GM12865 (cell line): ENCODE results near the gene SUSD4.

ENCODE experiments used
- DNase-seq: peaks from one replicate; pipeline ENCODE4 v3.0.0; 2010; ENCODE audit warnings: low read depth
- H3K4me3 ChIP-seq: 2 replicates; pipeline ENCODE4 v1.5.1; 2011; ENCODE audit warnings: mild to moderate bottlenecking, low read depth, low read length, control low read depth
- CTCF ChIP-seq: IDR thresholded peaks from 2 replicates; pipeline ENCODE4 v1.5.1; 2011; ENCODE audit warnings: low read length, control low read depth, low read depth, inconsistent platforms; ENCODE audit not compliant: insufficient read depth; ENCODE audit errors: missing control alignments

SUSD4 gene

GRCh38 chr1:223248770-223249140 lies 115.2 kb downstream of the SUSD4 start:
- TF ChIP-seq CTCF = no peak
- H3K4me3 ChIP-seq = no peak overlapping the region
- DNase-seq = no peak

GRCh38 chr1:223248001-223248769 lies 115.8 kb downstream of the SUSD4 start:
- no peak overlapping the region for H3K4me3 ChIP-seq
- no peak for DNase-seq
- no peak for TF ChIP-seq CTCF

GRCh38 chr1:223246476-223247112 lies 117.4 kb downstream of the SUSD4 start:
- no peak for TF ChIP-seq CTCF
- DNase-seq = no peak
- H3K4me3 ChIP-seq = no peak overlapping the region

- no peak overlapping the region for H3K4me3 ChIP-seq
- no peak for DNase-seq
- no peak for TF ChIP-seq CTCF
Observed at GRCh38 chr1:223245983-223246382, 118.0 kb downstream of the SUSD4 start.

GRCh38 chr1:223245411-223245810 lies 118.6 kb downstream of the SUSD4 start:
- no peak for DNase-seq
- TF ChIP-seq CTCF = no peak
- no peak overlapping the region for H3K4me3 ChIP-seq

- peak; percentile 65 for DNase-seq
- TF ChIP-seq CTCF = peak; percentile 21
Observed at GRCh38 chr1:223244366-223245103, 119.4 kb downstream of the SUSD4 start.

More at GRCh38 chr1:223244366-223245103, 119.4 kb downstream of the SUSD4 start:
- no peak overlapping the region for H3K4me3 ChIP-seq
